Measurements from ENCODE around the gene ADGRV1. TPM values are rescaled to one million over a fixed set of nuclear protein-coding genes. Genes with fewer than 3 reads are reported as not detected.

The ADGRV1 gene
- total RNA-seq, 4 donors from 2014 or later: 0.08 to 0.87 (median 0.41) TPM

DNA sequence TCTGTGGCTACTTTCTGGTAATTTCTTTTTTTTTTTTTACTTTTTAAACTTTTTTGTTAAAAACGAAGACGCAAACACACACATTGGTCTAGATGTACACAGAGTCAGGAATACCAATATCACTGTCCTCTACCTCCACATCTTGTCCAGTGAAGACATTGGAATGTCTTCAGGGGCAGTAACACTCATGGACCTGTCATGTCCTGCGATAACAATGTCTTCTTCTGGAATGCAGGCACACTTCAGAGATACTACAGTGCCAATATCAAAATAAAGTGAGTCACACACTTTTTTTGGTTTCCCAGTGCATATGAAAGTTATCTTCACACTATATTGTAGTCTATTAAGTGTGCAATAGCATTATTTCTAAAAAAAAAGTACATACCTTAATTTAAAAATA is 648.7 kb downstream of the ADGRV1 start:
- Histone ChIP-seq H3K27me3 (no peaks in the 10 kb centered on the region), H3K36me3 (no peaks in the 10 kb centered on the region), H3K9me3 (no peaks in the 10 kb centered on the region), H3K4me1 (peaks cover 0 to 13% (median 0%) of the 10 kb centered on the region in 3 donors), H3K4me3 (no peak overlapping the region), H3K27ac (no peak overlapping the region)
- TF ChIP-seq POLR2AphosphoS5 (IDR thresholded peaks at IDR 0.05) (no peak), EP300 (IDR thresholded peaks at IDR 0.05) (no peak), POLR2A (IDR thresholded peaks at IDR 0.05) (no peak)
- TF ChIP-seq, protein P1, sequence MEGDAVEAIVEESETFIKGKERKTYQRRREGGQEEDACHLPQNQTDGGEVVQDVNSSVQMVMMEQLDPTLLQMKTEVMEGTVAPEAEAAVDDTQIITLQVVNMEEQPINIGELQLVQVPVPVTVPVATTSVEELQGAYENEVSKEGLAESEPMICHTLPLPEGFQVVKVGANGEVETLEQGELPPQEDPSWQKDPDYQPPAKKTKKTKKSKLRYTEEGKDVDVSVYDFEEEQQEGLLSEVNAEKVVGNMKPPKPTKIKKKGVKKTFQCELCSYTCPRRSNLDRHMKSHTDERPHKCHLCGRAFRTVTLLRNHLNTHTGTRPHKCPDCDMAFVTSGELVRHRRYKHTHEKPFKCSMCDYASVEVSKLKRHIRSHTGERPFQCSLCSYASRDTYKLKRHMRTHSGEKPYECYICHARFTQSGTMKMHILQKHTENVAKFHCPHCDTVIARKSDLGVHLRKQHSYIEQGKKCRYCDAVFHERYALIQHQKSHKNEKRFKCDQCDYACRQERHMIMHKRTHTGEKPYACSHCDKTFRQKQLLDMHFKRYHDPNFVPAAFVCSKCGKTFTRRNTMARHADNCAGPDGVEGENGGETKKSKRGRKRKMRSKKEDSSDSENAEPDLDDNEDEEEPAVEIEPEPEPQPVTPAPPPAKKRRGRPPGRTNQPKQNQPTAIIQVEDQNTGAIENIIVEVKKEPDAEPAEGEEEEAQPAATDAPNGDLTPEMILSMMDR (IDR thresholded peaks at IDR 0.05): no peak
- WGBS, 2 donors (ENCODE audit: low coverage in 1 of 2): 77 to 95% methylated on average over 3 of the region's 3 CpGs
- no peak for ATAC-seq

GRCh38 chr5:91211997-91212713 is 653.6 kb downstream of the ADGRV1 start:
- WGBS, 2 donors (ENCODE audit: low coverage in 1 of 2): 31 to 63% methylated on average over 4 to 6 of the region's 6 CpGs
- no peak overlapping the region for H3K4me3 ChIP-seq
- no peaks in the 10 kb centered on the region for H3K9me3 ChIP-seq

GRCh38 chr5:91212714-91213092 is 654.1 kb downstream of the ADGRV1 start:
- peak; percentile 65 for ATAC-seq
- Histone ChIP-seq H3K36me3 (no peaks in the 10 kb centered on the region), H3K4me3 (no peak overlapping the region), H3K27ac (peak overlapping the region in 2 of 4 donors; percentile 24 to 50), H3K4me1 (peaks cover 0 to 21% (median 0%) of the 10 kb centered on the region in 3 donors), H3K9me3 (no peaks in the 10 kb centered on the region), H3K27me3 (no peaks in the 10 kb centered on the region)
- 14 to 50% methylated on average over 1 of the region's 1 CpG for whole genome bisulfite sequencing, 2 donors (ENCODE audit: low coverage in 1 of 2)
- TF ChIP-seq POLR2AphosphoS5 (IDR thresholded peaks at IDR 0.05): peak; percentile 9
- no peak for TF ChIP-seq POLR2A (IDR thresholded peaks at IDR 0.05)

More at GRCh38 chr5:91211997-91212713, 653.6 kb downstream of the ADGRV1 start:
- H3K36me3 ChIP-seq: no peaks in the 10 kb centered on the region
- H3K4me1 ChIP-seq: peaks cover 0 to 21% (median 0%) of the 10 kb centered on the region in 3 donors
- H3K27me3 ChIP-seq: no peaks in the 10 kb centered on the region
- TF ChIP-seq POLR2AphosphoS5 (IDR thresholded peaks at IDR 0.05) (no peak), POLR2A (IDR thresholded peaks at IDR 0.05) (no peak), EP300 (IDR thresholded peaks at IDR 0.05) (no peak)
- TF ChIP-seq, protein P1 (IDR thresholded peaks at IDR 0.05): no peak
- H3K27ac ChIP-seq: peak overlapping the region in 3 of 4 donors; percentile 15 to 50 (median 24)
- peak; percentile 47 for ATAC-seq

Other genes with a start within 250 kb of the ADGRV1 start
- 10 to 100 TPM in 1 of 4 donors, 1 to 10 TPM in 3; 7.5 to 16.0 (median 8.7) TPM for gene CETN3, start 149.0 kb upstream of the ADGRV1 start, total RNA-seq
- gene MBLAC2, start 84.0 kb upstream of the ADGRV1 start, total RNA-seq: 1 to 10 TPM; 2.3 to 7.8 (median 4.9) TPM
- 1 to 10 TPM in 2 of 4 donors, under 1 TPM in 2; 0.67 to 2.8 (median 1.3) TPM for gene POLR3G, start 83.9 kb upstream of the ADGRV1 start, total RNA-seq
- gene LYSMD3, start 29.2 kb upstream of the ADGRV1 start, total RNA-seq: 10 to 100 TPM; 14.2 to 27.6 (median 22.0) TPM